ENCODE measurements around the gene NMU.
"Not testable (repeated sequence)": the region's sequence is repeated elsewhere in the genome, so short reads cannot be mapped to it uniquely, and the experiment has no call there.

The NMU gene

GRCh38 chr4:55635741-55636655, at the start of gene NMU:
TSS of gene NMU (minus strand) at chr4:55636298. CDS start at chr4:55636192, 106 bp downstream.
- no peak for DNase-seq (ENCODE audit: low read depth)

- DNase-seq (ENCODE audit: low read depth): no peak
These were observed 48.2 kb upstream of the NMU start for GRCh38 chr4:55684276-55684675.

GRCh38 chr4:55682797-55683196, 46.7 kb upstream of the NMU start:
- DNase-seq (ENCODE audit: low read depth): not testable (repeated sequence)

- no peak for DNase-seq (ENCODE audit: low read depth)
These were observed 46.2 kb upstream of the NMU start for GRCh38 chr4:55682295-55682694.

GRCh38 chr4:55681430-55681829, 45.3 kb upstream of the NMU start:
- DNase-seq (ENCODE audit: low read depth): no peak

GRCh38 chr4:55675196-55675793, 39.2 kb upstream of the NMU start:
- DNase-seq (ENCODE audit: low read depth): no peak

- DNase-seq (ENCODE audit: low read depth): no peak
These were observed 37.3 kb upstream of the NMU start for GRCh38 chr4:55673424-55673823.

- no peak for DNase-seq (ENCODE audit: low read depth)
These were observed 35.6 kb upstream of the NMU start for GRCh38 chr4:55671667-55672066.

GRCh38 chr4:55670695-55671094, 34.6 kb upstream of the NMU start:
- no peak for DNase-seq (ENCODE audit: low read depth)

GRCh38 chr4:55668449-55668848, 32.4 kb upstream of the NMU start:
- DNase-seq (ENCODE audit: low read depth): no peak

GRCh38 chr4:55666535-55666934, 30.4 kb upstream of the NMU start:
- no peak for DNase-seq (ENCODE audit: low read depth)

- no peak for DNase-seq (ENCODE audit: low read depth)
These were observed 27.0 kb upstream of the NMU start for GRCh38 chr4:55663145-55663544.

- DNase-seq (ENCODE audit: low read depth): no peak
These were observed 25.4 kb upstream of the NMU start for GRCh38 chr4:55661398-55662056.

- no peak for DNase-seq (ENCODE audit: low read depth)
These were observed 22.6 kb upstream of the NMU start for GRCh38 chr4:55658657-55659056.

- DNase-seq (ENCODE audit: low read depth): no peak
These were observed 18.0 kb upstream of the NMU start for GRCh38 chr4:55654131-55654530.

GRCh38 chr4:55650483-55650882, 14.4 kb upstream of the NMU start:
- no peak for DNase-seq (ENCODE audit: low read depth)

GRCh38 chr4:55637272-55637820, 1.2 kb upstream of the NMU start:
- no peak for DNase-seq (ENCODE audit: low read depth)

GRCh38 chr4:55636656-55636999, 530 bp upstream of the NMU start:
- DNase-seq (ENCODE audit: low read depth): no peak

- DNase-seq (ENCODE audit: low read depth): no peak
These were observed 816 bp downstream of the NMU start for GRCh38 chr4:55635282-55635681.

GRCh38 chr4:55634417-55635128, 1.5 kb downstream of the NMU start:
- no peak for DNase-seq (ENCODE audit: low read depth)

- no peak for DNase-seq (ENCODE audit: low read depth)
These were observed 2.2 kb downstream of the NMU start for GRCh38 chr4:55633903-55634302.

GRCh38 chr4:55625835-55626234, 10.3 kb downstream of the NMU start:
- DNase-seq (ENCODE audit: low read depth): no peak
